ENCODE measurements around the gene ZFYVE28.

Gene ZFYVE28

DNA sequence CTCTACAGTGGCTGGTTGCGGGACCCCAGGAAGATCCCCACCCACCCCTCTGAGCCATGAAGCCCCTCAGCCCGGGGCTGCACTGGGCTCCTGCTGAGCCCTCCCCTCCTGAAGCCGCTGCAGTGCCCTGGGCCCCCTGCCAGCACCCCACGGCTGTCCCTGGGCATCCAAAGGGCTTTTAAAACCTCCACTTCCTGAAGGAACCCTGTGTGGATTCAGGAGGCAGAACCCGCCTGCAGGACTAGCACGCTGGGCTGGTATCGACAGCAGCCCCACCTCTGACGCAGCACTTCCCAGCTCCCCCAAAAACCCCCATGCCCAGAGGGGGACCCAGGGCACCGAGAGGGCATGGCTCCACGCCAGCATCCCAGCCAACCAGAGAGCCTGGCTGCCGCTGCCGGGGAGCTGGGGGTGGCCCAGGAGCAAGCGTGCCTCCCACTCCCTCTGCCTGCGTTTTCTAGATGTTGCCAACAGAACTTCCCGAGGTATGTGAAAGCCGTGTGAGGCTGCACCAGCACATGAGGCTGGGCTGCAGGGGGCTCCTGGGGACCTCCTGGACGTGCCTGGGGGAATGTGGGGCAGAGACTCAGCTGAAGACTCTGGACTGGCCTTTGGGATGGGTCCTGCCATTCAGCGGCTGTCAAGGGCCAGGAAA lies 162.8 kb downstream of the ZFYVE28 start:
- no peak for DNase-seq (ENCODE audit: extremely low spot score)
- no peak for TF ChIP-seq CTCF (IDR thresholded peaks at IDR 0.05; ENCODE audit: control extremely low read depth, extremely low read depth, low read depth, missing control alignments)
- CTCF ChIA-PET: no interaction called here
- POLR2A ChIA-PET: no interaction called here

GRCh38 chr4:2254665-2255500 lies 163.6 kb downstream of the ZFYVE28 start:
- TF ChIP-seq CTCF (IDR thresholded peaks at IDR 0.05; ENCODE audit: control extremely low read depth, extremely low read depth, low read depth, missing control alignments): no peak
- ChIA-PET POLR2A (no interaction called here), CTCF (no interaction called here)
- no peak for DNase-seq (ENCODE audit: extremely low spot score)

DNA sequence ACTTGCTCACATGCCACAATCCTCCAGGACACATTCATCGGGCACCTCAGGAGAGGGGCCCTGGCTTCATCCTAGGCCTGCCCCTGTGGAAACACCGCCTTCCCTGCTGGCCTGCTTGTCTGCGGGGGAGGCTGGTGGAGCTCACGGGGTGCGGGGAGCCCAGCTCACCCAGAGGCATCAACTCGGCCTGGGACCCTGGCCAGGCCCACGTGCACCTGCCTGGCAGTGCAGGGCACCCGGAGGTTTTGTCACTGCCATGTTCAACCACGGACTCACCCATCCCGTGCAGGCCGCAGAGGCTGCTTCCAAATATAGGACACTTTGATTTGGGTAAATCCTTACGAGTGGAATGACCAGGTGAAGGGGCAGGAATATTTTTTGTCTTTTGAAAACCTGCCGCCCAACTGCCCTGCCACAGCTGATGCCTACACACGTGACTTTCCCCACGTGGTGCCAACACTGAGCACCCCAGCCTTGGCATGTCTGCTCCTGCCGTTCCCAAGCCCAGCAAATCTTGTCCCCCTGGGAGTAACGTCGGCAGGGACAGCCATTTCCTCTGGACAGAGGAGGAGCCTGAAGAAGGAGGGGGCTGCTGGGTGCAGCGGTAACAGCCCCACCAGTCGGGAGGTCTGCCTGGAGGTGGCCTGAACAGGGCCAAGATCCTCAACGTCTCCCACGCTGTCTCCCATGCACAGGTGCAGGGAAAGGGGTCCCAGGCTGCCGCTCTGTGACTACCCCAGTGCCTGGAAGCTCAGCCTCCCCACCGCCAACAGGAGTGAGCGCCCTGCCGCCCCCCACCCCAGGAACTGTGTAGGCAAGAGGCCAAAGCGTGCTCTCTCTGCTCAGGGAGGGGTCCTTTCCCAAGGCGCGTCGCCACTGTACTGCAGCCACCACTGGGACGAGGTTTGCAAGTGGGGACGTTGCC lies 165.0 kb downstream of the ZFYVE28 start:
- DNase-seq (ENCODE audit: extremely low spot score): no peak
- ChIA-PET CTCF (no interaction called here), POLR2A (interaction anchor here (1.1 kb wide), 1 partner anchor 11 kb away, joined by 3 read pairs; the partner anchor contains the start of genes HAUS3 and POLN)
- TF ChIP-seq CTCF (IDR thresholded peaks at IDR 0.05; ENCODE audit: control extremely low read depth, extremely low read depth, low read depth, missing control alignments): no peak

- TF ChIP-seq CTCF (IDR thresholded peaks at IDR 0.05; ENCODE audit: control extremely low read depth, extremely low read depth, low read depth, missing control alignments): no peak
- CTCF ChIA-PET: no interaction called here
- DNase-seq (ENCODE audit: extremely low spot score): no peak
- POLR2A ChIA-PET: interaction anchor here (1.1 kb wide), 1 partner anchor 11 kb away, joined by 3 read pairs; the partner anchor contains the start of genes HAUS3 and POLN
Measured at GRCh38 chr4:2252530-2253091, 165.8 kb downstream of the ZFYVE28 start.

- DNase-seq (ENCODE audit: extremely low spot score): no peak
- ChIA-PET CTCF (no interaction called here), POLR2A (interaction anchor here (1.1 kb wide), 1 partner anchor 10 kb away, joined by 3 read pairs; the partner anchor contains the start of genes HAUS3 and POLN)
- no peak for TF ChIP-seq CTCF (IDR thresholded peaks at IDR 0.05; ENCODE audit: control extremely low read depth, extremely low read depth, low read depth, missing control alignments)
Measured at GRCh38 chr4:2251795-2252529, 166.5 kb downstream of the ZFYVE28 start.
